WTC11 (cell line): ENCODE measurements around the gene PDLIM5. TPM values are rescaled to one million over a fixed set of nuclear protein-coding genes. Genes with fewer than 3 reads are reported as not detected.

Experiments used
- ATAC-seq: fragments of 200-7000 bp; cut with Tn5 transposase; 2 replicates; pipeline ENCODE4 v1.10.0; 2021; ENCODE audit warnings: mild to moderate bottlenecking, moderate library complexity
- CTCF ChIA-PET: fragments of 300-600 bp; sonication (Branson Sonifier 250); formaldehyde crosslinking; loops from one replicate; lab custom pipeline; 2021; ENCODE audit warnings: antibody characterized with exemption; lab: Charles Lee
- POLR2A ChIA-PET: fragments of 350-600 bp; sonication (Branson Sonifier 250); formaldehyde crosslinking; loops from one replicate; lab custom pipeline; 2021; ENCODE audit warnings: antibody characterized with exemption; lab: Charles Lee
- DNase-seq: peaks from one replicate; pipeline ENCODE4 v3.0.0; 2021; ENCODE audit warnings: low spot score
- H3K27ac Mint-ChIP-seq: 2 replicates; pipeline ENCODE4 v1.8.0; 2021; ENCODE audit warnings: mixed read lengths
- H3K27me3 Mint-ChIP-seq: 2 replicates; pipeline ENCODE4 v1.8.0; 2021; ENCODE audit warnings: low read depth, mild to moderate bottlenecking, moderate library complexity, mixed read lengths
- H3K36me3 Mint-ChIP-seq: 2 replicates; pipeline ENCODE4 v1.8.0; 2021; ENCODE audit warnings: mixed read lengths
- H3K4me1 Mint-ChIP-seq: 2 replicates; pipeline ENCODE4 v1.8.0; 2022; ENCODE audit warnings: mixed read lengths
- H3K4me3 Mint-ChIP-seq: 2 replicates; pipeline ENCODE4 v1.8.0; 2021; ENCODE audit warnings: mild to moderate bottlenecking, moderate library complexity, mixed read lengths
- H3K9me3 Mint-ChIP-seq: 2 replicates; pipeline ENCODE4 v1.8.0; 2021; ENCODE audit warnings: mixed read lengths
- AR ChIP-seq: fragments of 250-450 bp; sonication (Bioruptor Pico); IDR thresholded peaks from 2 replicates; pipeline ENCODE4 v1.9.0; 2021; ENCODE audit warnings: mild to moderate bottlenecking
- E2F1 ChIP-seq: sonication (generic); formaldehyde crosslinking; IDR thresholded peaks from 2 replicates; pipeline ENCODE4 v1.8.0; 2022; ENCODE audit warnings: mild to moderate bottlenecking, missing genetic modification reagents
- E2F5 ChIP-seq: sonication (generic); formaldehyde crosslinking; IDR thresholded peaks from 2 replicates; pipeline ENCODE4 v1.8.1; 2022; ENCODE audit warnings: mild to moderate bottlenecking, moderate library complexity, missing genetic modification reagents
- ELF4 ChIP-seq: sonication (generic); formaldehyde crosslinking; IDR thresholded peaks from 2 replicates; pipeline ENCODE4 v1.8.1; 2022; ENCODE audit warnings: low read depth, mild to moderate bottlenecking, moderate library complexity, missing genetic modification reagents
- EMX1 ChIP-seq: fragments of 250-450 bp; sonication (Bioruptor Pico); IDR thresholded peaks from 2 replicates; pipeline ENCODE4 v1.8.0; 2021; ENCODE audit warnings: mild to moderate bottlenecking
- GRHL2 ChIP-seq: fragments of 250-450 bp; sonication (Bioruptor Pico); IDR thresholded peaks from 2 replicates; pipeline ENCODE4 v1.8.0; 2022; ENCODE audit warnings: mild to moderate bottlenecking, moderate library complexity; ENCODE audit not compliant: insufficient replicate concordance, severe bottlenecking
- HMGA2 ChIP-seq: fragments of 250-450 bp; sonication (Bioruptor Pico); IDR thresholded peaks from 2 replicates; pipeline ENCODE4 v1.4.0; 2021; ENCODE audit warnings: mild to moderate bottlenecking, moderate library complexity
- IRF1 ChIP-seq: sonication (generic); formaldehyde crosslinking; IDR thresholded peaks from 2 replicates; pipeline ENCODE4 v1.8.0; 2023; ENCODE audit warnings: missing genetic modification reagents
- JUN ChIP-seq: sonication (generic); formaldehyde crosslinking; IDR thresholded peaks from 2 replicates; pipeline ENCODE4 v1.8.0; 2023; ENCODE audit warnings: mild to moderate bottlenecking, missing genetic modification reagents
- MLX ChIP-seq: sonication (generic); formaldehyde crosslinking; IDR thresholded peaks from 2 replicates; pipeline ENCODE4 v1.8.1; 2023; ENCODE audit warnings: mild to moderate bottlenecking, missing genetic modification reagents, moderate library complexity
- MYBL2 ChIP-seq: sonication (generic); formaldehyde crosslinking; IDR thresholded peaks from 2 replicates; pipeline ENCODE4 v1.8.1; 2023; ENCODE audit warnings: mild to moderate bottlenecking, moderate library complexity, missing genetic modification reagents
- NFATC4 ChIP-seq: fragments of 250-450 bp; sonication (Bioruptor Pico); IDR thresholded peaks from 2 replicates; pipeline ENCODE4 v1.9.0; 2021; ENCODE audit warnings: mild to moderate bottlenecking
- NR1H2 ChIP-seq: sonication (generic); formaldehyde crosslinking; IDR thresholded peaks from 2 replicates; pipeline ENCODE4 v1.9.0; 2021; ENCODE audit warnings: mild to moderate bottlenecking, moderate library complexity, missing genetic modification reagents
- PRDM15 ChIP-seq: sonication (generic); formaldehyde crosslinking; IDR thresholded peaks from 2 replicates; pipeline ENCODE4 v1.8.0; 2022; ENCODE audit warnings: missing genetic modification reagents
- SP1 ChIP-seq: sonication (generic); formaldehyde crosslinking; conservative IDR thresholded peaks from 2 replicates; pipeline ENCODE4 v1.8.1; 2022; ENCODE audit warnings: missing genetic modification reagents
- TEAD1 ChIP-seq: sonication (generic); formaldehyde crosslinking; IDR thresholded peaks from 2 replicates; pipeline ENCODE4 v1.8.0; 2022; ENCODE audit warnings: mild to moderate bottlenecking, missing genetic modification reagents
- TEAD4 ChIP-seq: sonication (generic); formaldehyde crosslinking; IDR thresholded peaks from 2 replicates; pipeline ENCODE4 v1.8.0; 2022; ENCODE audit warnings: mild to moderate bottlenecking, missing genetic modification reagents
- TP53 ChIP-seq: sonication (generic); formaldehyde crosslinking; IDR thresholded peaks from 2 replicates; pipeline ENCODE4 v1.8.1; 2023; ENCODE audit warnings: mild to moderate bottlenecking, missing genetic modification reagents
- USF2 ChIP-seq: sonication (generic); formaldehyde crosslinking; IDR thresholded peaks from 2 replicates; pipeline ENCODE4 v1.8.1; 2023; ENCODE audit warnings: mild to moderate bottlenecking, missing genetic modification reagents, moderate library complexity
- ZNF138 ChIP-seq: sonication (generic); formaldehyde crosslinking; conservative IDR thresholded peaks from 2 replicates; pipeline ENCODE4 v1.8.1; 2022; ENCODE audit warnings: mild to moderate bottlenecking, moderate library complexity, missing genetic modification reagents
- ZNF416 ChIP-seq: fragments of 250-450 bp; sonication (Bioruptor Pico); IDR thresholded peaks from 2 replicates; pipeline ENCODE4 v1.9.0; 2021; ENCODE audit warnings: mild to moderate bottlenecking, inconsistent platforms
- ZSCAN18 ChIP-seq: fragments of 250-450 bp; sonication (Bioruptor Pico); IDR thresholded peaks from 2 replicates; pipeline ENCODE4 v2.1.2; 2022; ENCODE audit warnings: mild to moderate bottlenecking, moderate library complexity
- total RNA-seq: library from RNA; stranded (reverse); gene quantifications from 3 replicates; pipeline ENCODE4 v1.2.3, GENCODE V29; 2021

The PDLIM5 gene
- total RNA-seq, 1 experiment from 2014 or later, result 51.5 TPM

GRCh38 chr4:94714365-94715160, 262.8 kb downstream of the PDLIM5 start:
- ChIA-PET CTCF (interaction anchor here (0.6 kb wide), 1 partner anchor 52 kb away, joined by 3 read pairs; no protein-coding TSS in a partner anchor), POLR2A (interaction anchor here (0.6 kb wide), 1 partner anchor 391 kb away, joined by 5 read pairs; no protein-coding TSS in a partner anchor)
- H3K4me1 Mint-ChIP-seq, result peaks cover 4% of the 10 kb centered on the region; the same call in 1 of the 2 replicates
- H3K4me3 Mint-ChIP-seq, result no peak overlapping the region
- H3K27ac Mint-ChIP-seq, result no peak overlapping the region
- no peaks in the 10 kb centered on the region for H3K36me3 Mint-ChIP-seq
- H3K27me3 Mint-ChIP-seq, result no peaks in the 10 kb centered on the region
- no peaks in the 10 kb centered on the region for H3K9me3 Mint-ChIP-seq
- ATAC-seq (no peak), DNase-seq (no peak)
- TF ChIP-seq PRDM15 (CRISPR knock-in tag), result no peak
- TF ChIP-seq NR1H2 (CRISPR knock-in tag), result no peak
- TF ChIP-seq GRHL2 (CRISPR knock-in tag), result no peak
- TF ChIP-seq TP53, result no peak
- no peak for TF ChIP-seq ZNF416 (CRISPR knock-in tag)
- no peak for TF ChIP-seq E2F5
- TF ChIP-seq HMGA2 (CRISPR knock-in tag), result no peak
- TF ChIP-seq EMX1, result no peak
- TF ChIP-seq NFATC4 (CRISPR knock-in tag), result no peak
- TF ChIP-seq ELF4 (CRISPR knock-in tag), result no peak
- no peak for TF ChIP-seq IRF1
- TF ChIP-seq USF2 (CRISPR knock-in tag), result no peak
- no peak for TF ChIP-seq MYBL2 (CRISPR knock-in tag)
- no peak for TF ChIP-seq SP1
- no peak for TF ChIP-seq MLX (CRISPR knock-in tag)
- no peak for TF ChIP-seq TEAD4 (CRISPR knock-in tag)

GRCh38 chr4:94715726-94716125, 264.0 kb downstream of the PDLIM5 start:
- H3K9me3 Mint-ChIP-seq, result no peaks in the 10 kb centered on the region
- ATAC-seq (no peak), DNase-seq (no peak)
- H3K27me3 Mint-ChIP-seq, result no peaks in the 10 kb centered on the region
- no peak overlapping the region for H3K27ac Mint-ChIP-seq
- H3K4me3 Mint-ChIP-seq, result no peak overlapping the region
- no peaks in the 10 kb centered on the region for H3K36me3 Mint-ChIP-seq
- ChIA-PET CTCF (no interaction called here), POLR2A (no interaction called here)
- H3K4me1 Mint-ChIP-seq, result peaks cover 4% of the 10 kb centered on the region; the same call in 1 of the 2 replicates
- TF ChIP-seq JUN (CRISPR knock-in tag) (no peak), AR (no peak), E2F1 (no peak), ZNF138 (CRISPR knock-in tag) (no peak), MYBL2 (CRISPR knock-in tag) (no peak), TEAD1 (no peak), IRF1 (no peak), ZSCAN18 (CRISPR knock-in tag) (no peak)
